ENCODE measurements around the gene STAT5B. TPM values are rescaled to one million over a fixed set of nuclear protein-coding genes. Genes with fewer than 3 reads are reported as not detected.

STAT5B gene
- total and polyA plus RNA-seq, 9 of the 15 experiments (the other 6 are each of a cell fraction or from before 2014, with no cell fraction given) = 20.8 to 176 (median 92.4) TPM

DNA sequence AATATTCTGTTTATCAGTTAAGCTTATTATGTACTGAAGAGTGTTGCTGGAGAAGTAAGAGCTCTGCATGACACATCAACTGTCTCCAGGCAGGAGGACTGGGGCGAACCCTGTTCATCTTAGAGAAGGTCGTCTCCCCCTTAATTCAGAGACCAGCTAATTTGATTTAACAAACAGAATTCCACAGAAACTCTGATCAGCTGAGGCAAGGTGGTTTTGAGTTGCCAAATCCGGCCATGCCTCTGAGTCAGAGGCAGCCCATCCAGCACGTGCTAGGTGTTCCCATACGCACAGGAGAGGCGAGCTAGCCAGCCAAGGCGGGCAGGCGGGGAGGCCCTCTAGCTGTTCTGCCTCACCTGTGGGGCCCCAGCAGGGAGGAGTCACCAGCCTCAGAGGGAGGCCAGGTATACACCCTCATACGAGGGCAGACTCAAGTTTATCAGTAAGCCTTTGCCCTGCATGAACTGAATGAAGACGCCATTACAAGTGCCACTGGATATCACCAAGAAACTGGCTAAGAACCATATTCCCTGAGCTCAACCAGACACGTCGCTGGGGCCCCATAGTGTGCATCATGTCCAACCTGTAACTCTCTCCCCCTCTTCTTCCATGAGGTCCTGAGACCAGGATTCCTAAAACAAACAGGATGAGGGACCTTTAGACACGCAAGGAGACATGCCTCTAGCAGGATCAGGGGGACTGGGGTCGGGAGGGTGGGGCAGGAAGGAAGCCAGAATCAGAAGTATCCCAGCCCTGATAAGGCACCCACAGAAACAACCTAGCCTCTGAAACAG lies 37.8 kb upstream of the STAT5B start (continued):
- peak; percentile 70; the same call in 1 of the 2 replicates for TF ChIP-seq ZNF668 (CRISPR knock-in tag; IDR thresholded peaks at IDR 0.05)
- TF ChIP-seq SMARCB1 (IDR thresholded peaks at IDR 0.05; ENCODE audit: insufficient read length, low read depth) = no peak
- TF ChIP-seq RFX7 (CRISPR knock-in tag; IDR thresholded peaks at IDR 0.05) = no peak
- TF ChIP-seq, protein P1, sequence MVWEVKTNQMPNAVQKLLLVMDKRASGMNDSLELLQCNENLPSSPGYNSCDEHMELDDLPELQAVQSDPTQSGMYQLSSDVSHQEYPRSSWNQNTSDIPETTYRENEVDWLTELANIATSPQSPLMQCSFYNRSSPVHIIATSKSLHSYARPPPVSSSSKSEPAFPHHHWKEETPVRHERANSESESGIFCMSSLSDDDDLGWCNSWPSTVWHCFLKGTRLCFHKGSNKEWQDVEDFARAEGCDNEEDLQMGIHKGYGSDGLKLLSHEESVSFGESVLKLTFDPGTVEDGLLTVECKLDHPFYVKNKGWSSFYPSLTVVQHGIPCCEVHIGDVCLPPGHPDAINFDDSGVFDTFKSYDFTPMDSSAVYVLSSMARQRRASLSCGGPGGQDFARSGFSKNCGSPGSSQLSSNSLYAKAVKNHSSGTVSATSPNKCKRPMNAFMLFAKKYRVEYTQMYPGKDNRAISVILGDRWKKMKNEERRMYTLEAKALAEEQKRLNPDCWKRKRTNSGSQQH (CRISPR knock-in tag; IDR thresholded peaks at IDR 0.05) = peak; percentile 15; the same call in 1 of the 2 replicates
- TF ChIP-seq, protein P2, sequence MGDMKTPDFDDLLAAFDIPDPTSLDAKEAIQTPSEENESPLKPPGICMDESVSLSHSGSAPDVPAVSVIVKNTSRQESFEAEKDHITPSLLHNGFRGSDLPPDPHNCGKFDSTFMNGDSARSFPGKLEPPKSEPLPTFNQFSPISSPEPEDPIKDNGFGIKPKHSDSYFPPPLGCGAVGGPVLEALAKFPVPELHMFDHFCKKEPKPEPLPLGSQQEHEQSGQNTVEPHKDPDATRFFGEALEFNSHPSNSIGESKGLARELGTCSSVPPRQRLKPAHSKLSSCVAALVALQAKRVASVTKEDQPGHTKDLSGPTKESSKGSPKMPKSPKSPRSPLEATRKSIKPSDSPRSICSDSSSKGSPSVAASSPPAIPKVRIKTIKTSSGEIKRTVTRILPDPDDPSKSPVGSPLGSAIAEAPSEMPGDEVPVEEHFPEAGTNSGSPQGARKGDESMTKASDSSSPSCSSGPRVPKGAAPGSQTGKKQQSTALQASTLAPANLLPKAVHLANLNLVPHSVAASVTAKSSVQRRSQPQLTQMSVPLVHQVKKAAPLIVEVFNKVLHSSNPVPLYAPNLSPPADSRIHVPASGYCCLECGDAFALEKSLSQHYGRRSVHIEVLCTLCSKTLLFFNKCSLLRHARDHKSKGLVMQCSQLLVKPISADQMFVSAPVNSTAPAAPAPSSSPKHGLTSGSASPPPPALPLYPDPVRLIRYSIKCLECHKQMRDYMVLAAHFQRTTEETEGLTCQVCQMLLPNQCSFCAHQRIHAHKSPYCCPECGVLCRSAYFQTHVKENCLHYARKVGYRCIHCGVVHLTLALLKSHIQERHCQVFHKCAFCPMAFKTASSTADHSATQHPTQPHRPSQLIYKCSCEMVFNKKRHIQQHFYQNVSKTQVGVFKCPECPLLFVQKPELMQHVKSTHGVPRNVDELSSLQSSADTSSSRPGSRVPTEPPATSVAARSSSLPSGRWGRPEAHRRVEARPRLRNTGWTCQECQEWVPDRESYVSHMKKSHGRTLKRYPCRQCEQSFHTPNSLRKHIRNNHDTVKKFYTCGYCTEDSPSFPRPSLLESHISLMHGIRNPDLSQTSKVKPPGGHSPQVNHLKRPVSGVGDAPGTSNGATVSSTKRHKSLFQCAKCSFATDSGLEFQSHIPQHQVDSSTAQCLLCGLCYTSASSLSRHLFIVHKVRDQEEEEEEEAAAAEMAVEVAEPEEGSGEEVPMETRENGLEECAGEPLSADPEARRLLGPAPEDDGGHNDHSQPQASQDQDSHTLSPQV (IDR thresholded peaks at IDR 0.05) = peak; percentile 99
- peak; percentile 89; the same call in 1 of the 2 replicates for TF ChIP-seq RNF2 (IDR thresholded peaks at IDR 0.05)
- TF ChIP-seq ZC3H8 (IDR thresholded peaks at IDR 0.05) = no peak
- no peak for TF ChIP-seq CBX5 (IDR thresholded peaks at IDR 0.05; ENCODE audit: borderline replicate concordance, low read depth)
- TF ChIP-seq LCOR (CRISPR knock-in tag; IDR thresholded peaks at IDR 0.05) = 0 out of 2 replicates have a peak, but pooled peaks have one; percentile 59
- no peak for TF ChIP-seq CBX8 (IDR thresholded peaks at IDR 0.05; ENCODE audit: borderline replicate concordance, extremely low read depth, low read depth, low read length, poor library complexity, severe bottlenecking)
- TF ChIP-seq RAD21 (CRISPR knock-in tag; conservative IDR thresholded peaks at IDR 0.05 in 1 of 2, IDR thresholded peaks at IDR 0.05 in 1 of 2) = no peak; a peak in 1 of 4 replicates
- TF ChIP-seq, protein P3, sequence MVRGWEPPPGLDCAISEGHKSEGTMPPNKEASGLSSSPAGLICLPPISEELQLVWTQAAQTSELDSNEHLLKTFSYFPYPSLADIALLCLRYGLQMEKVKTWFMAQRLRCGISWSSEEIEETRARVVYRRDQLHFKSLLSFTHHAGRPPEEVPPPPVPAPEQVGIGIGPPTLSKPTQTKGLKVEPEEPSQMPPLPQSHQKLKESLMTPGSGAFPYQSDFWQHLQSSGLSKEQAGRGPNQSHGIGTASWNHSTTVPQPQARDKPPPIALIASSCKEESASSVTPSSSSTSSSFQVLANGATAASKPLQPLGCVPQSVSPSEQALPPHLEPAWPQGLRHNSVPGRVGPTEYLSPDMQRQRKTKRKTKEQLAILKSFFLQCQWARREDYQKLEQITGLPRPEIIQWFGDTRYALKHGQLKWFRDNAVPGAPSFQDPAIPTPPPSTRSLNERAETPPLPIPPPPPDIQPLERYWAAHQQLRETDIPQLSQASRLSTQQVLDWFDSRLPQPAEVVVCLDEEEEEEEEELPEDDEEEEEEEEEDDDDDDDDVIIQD (CRISPR knock-in tag; IDR thresholded peaks at IDR 0.05) = no peak
- TF ChIP-seq CEBPG (CRISPR knock-in tag; IDR thresholded peaks at IDR 0.05) = no peak
- TF ChIP-seq CEBPG (tag; conservative IDR thresholded peaks at IDR 0.05 in 1 of 2, IDR thresholded peaks at IDR 0.05 in 1 of 2) = no peak
- peak; percentile 53 for TF ChIP-seq NCOR1 (IDR thresholded peaks at IDR 0.05)
- TF ChIP-seq, protein P4, sequence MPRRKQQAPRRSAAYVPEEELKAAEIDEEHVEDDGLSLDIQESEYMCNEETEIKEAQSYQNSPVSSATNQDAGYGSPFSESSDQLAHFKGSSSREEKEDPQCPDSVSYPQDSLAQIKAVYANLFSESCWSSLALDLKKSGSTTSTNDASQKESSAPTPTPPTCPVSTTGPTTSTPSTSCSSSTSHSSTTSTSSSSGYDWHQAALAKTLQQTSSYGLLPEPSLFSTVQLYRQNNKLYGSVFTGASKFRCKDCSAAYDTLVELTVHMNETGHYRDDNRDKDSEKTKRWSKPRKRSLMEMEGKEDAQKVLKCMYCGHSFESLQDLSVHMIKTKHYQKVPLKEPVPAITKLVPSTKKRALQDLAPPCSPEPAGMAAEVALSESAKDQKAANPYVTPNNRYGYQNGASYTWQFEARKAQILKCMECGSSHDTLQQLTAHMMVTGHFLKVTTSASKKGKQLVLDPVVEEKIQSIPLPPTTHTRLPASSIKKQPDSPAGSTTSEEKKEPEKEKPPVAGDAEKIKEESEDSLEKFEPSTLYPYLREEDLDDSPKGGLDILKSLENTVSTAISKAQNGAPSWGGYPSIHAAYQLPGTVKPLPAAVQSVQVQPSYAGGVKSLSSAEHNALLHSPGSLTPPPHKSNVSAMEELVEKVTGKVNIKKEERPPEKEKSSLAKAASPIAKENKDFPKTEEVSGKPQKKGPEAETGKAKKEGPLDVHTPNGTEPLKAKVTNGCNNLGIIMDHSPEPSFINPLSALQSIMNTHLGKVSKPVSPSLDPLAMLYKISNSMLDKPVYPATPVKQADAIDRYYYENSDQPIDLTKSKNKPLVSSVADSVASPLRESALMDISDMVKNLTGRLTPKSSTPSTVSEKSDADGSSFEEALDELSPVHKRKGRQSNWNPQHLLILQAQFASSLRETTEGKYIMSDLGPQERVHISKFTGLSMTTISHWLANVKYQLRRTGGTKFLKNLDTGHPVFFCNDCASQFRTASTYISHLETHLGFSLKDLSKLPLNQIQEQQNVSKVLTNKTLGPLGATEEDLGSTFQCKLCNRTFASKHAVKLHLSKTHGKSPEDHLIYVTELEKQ (CRISPR knock-in tag; IDR thresholded peaks at IDR 0.05) = peak; percentile 68; the same call in 1 of the 2 replicates

All from K562 (cell line).